Tibial artery (tissue), 4 donors: ENCODE results near the gene GPX6.
"Not testable (repeated sequence)": the region's sequence is repeated elsewhere in the genome, so short reads cannot be mapped to it uniquely, and the experiment has no call there.

ENCODE experiments used
- DNase-seq, 2 donors: peaks; one replicate each; pipeline ENCODE4 v3.0.0-alpha.2; 2019
- H3K27ac ChIP-seq, 2 donors: fragments of 200-600 bp; sonication (generic) in 1 of 2; 1 replicate in 1 of 2; 2 replicates in 1 of 2; pipeline ENCODE4 v1.5.1; 2018 to 2019; ENCODE audit warnings: mild to moderate bottlenecking in 1 of 2
- H3K27me3 ChIP-seq, 2 donors: fragments of 200-600 bp; sonication (generic) in 1 of 2; one replicate each; pipeline versions ENCODE4 v1.5.1 to v1.6.0; 2016 to 2019
- H3K36me3 ChIP-seq, 3 donors: fragments of 200-600 bp; sonication (generic) in 2 of 3; one replicate each; pipeline ENCODE4 v1.5.1; 2016 to 2019; ENCODE audit warnings: mild to moderate bottlenecking in 2 of 3
- H3K4me1 ChIP-seq, 4 donors: fragments of 200-600 bp; sonication (generic) in 2 of 4; 1 replicate in 3 of 4; 2 replicates in 1 of 4; pipeline ENCODE4 v1.5.1; 2016 to 2019
- H3K4me3 ChIP-seq, 2 donors: fragments of 200-600 bp; sonication (generic) in 1 of 2; 1 replicate in 1 of 2; 2 replicates in 1 of 2; pipeline ENCODE4 v1.5.1; 2018 to 2019; ENCODE audit warnings: mild to moderate bottlenecking in 2 of 2
- H3K9me3 ChIP-seq, 3 donors: fragments of 200-600 bp; sonication (generic) in 1 of 3; one replicate each; pipeline ENCODE4 v1.5.1; 2016 to 2019
- intact Hi-C: fragments of 100-400 bp; cut with DNase I; formaldehyde crosslinking; loops from one replicate; pipeline ENCODE4 v1.15.0; 2023; ENCODE audit warnings: low total_unique reads
- TF ChIP-seq, protein P1 (sequence below), 2 experiments: fragments of 200-600 bp in 1 of 2; fragments of 450-650 bp in 1 of 2; IDR thresholded peaks; one replicate each; pipeline ENCODE4 v1.5.1; 2017 to 2019; ENCODE audit warnings: antibody characterized with exemption in 2 of 2, mild to moderate bottlenecking in 1 of 2, moderate library complexity in 1 of 2

Gene GPX6

DNA sequence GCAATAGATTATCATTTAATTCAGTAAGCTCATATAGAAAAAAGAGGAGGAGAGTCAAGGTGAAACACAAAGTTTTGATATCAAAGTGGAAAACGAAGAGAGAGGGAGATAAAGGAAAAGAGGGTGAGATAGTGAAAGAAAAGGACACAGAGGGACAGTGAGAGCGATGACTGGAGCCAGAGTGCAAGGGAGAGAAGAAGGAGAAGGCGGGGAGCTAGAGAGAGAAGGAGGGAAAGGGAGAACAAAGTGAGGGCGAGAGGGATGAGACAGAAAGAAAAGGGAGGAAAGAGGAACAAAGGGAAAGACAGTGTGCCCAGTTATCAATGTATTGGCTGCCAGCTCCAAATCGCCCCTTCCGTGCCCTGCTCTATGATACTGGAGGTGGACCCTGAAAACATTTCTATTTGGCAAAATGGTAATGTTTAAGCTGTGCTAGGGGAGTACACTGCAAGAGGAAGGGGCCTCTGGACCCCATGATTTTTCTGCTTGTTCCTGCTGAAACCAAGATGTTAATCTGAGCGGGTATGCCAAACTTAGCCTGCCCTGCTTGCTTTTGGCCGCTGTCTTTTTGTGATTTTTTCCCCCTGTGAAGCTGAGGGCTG lies 37.9 kb upstream of the GPX6 start:
- no peaks in the 10 kb centered on the region for H3K4me1 ChIP-seq
- TF ChIP-seq, protein P1, sequence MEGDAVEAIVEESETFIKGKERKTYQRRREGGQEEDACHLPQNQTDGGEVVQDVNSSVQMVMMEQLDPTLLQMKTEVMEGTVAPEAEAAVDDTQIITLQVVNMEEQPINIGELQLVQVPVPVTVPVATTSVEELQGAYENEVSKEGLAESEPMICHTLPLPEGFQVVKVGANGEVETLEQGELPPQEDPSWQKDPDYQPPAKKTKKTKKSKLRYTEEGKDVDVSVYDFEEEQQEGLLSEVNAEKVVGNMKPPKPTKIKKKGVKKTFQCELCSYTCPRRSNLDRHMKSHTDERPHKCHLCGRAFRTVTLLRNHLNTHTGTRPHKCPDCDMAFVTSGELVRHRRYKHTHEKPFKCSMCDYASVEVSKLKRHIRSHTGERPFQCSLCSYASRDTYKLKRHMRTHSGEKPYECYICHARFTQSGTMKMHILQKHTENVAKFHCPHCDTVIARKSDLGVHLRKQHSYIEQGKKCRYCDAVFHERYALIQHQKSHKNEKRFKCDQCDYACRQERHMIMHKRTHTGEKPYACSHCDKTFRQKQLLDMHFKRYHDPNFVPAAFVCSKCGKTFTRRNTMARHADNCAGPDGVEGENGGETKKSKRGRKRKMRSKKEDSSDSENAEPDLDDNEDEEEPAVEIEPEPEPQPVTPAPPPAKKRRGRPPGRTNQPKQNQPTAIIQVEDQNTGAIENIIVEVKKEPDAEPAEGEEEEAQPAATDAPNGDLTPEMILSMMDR (IDR thresholded peaks at IDR 0.05) = no peak
- no peak for DNase-seq
- no peaks in the 10 kb centered on the region for H3K9me3 ChIP-seq
- no peak overlapping the region for H3K4me3 ChIP-seq
- peaks cover 0 to 13% of the 10 kb centered on the region in 2 donors for H3K27me3 ChIP-seq
- no peak overlapping the region for H3K27ac ChIP-seq
- intact Hi-C loops = no loop called here
- H3K36me3 ChIP-seq = no peaks in the 10 kb centered on the region

- Histone ChIP-seq H3K27ac (no peak overlapping the region), H3K27me3 (peaks cover 0 to 10% of the 10 kb centered on the region in 2 donors), H3K9me3 (no peaks in the 10 kb centered on the region), H3K4me1 (no peaks in the 10 kb centered on the region), H3K36me3 (no peaks in the 10 kb centered on the region), H3K4me3 (no peak overlapping the region)
- intact Hi-C loops = no loop called here
- no peak for DNase-seq
- TF ChIP-seq, protein P1 (IDR thresholded peaks at IDR 0.05) = no peak
Observed at GRCh38 chr6:28551891-28552666, 36.5 kb upstream of the GPX6 start.

DNA sequence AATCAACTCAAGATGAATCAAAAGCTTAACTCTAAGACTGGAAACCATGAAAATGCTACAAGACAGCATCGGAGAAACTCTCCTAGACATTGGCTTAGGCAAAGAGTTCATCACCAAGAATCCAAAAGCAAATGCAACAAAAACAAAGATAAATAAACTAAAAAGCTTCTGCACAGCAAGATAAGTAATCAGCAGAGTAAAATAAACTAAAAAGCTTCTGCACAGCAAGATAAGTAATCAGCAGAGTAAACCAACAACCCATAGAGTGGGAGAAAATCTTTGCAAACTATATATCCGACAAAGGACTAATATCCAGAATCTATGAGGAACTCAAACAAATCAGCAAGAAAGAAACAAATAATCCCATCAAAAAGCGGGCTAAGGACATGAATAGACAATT lies 31.4 kb upstream of the GPX6 start:
- peaks cover 0 to 12% of the 10 kb centered on the region in 2 donors for H3K27me3 ChIP-seq
- H3K27ac ChIP-seq, intact Hi-C loops, DNase-seq, H3K4me3 ChIP-seq, H3K4me1 ChIP-seq, H3K9me3 ChIP-seq, H3K36me3 ChIP-seq: not testable (repeated sequence)

- Histone ChIP-seq H3K36me3 (no peaks in the 10 kb centered on the region), H3K4me1 (no peaks in the 10 kb centered on the region), H3K27me3 (peaks cover 0 to 15% of the 10 kb centered on the region in 2 donors), H3K9me3 (no peaks in the 10 kb centered on the region), H3K27ac (no peak overlapping the region), H3K4me3 (no peak overlapping the region)
- TF ChIP-seq, protein P1 (IDR thresholded peaks at IDR 0.05) = no peak
- no peak for DNase-seq
- intact Hi-C loops = no loop called here
Observed at GRCh38 chr6:28545955-28546354, 30.4 kb upstream of the GPX6 start.

DNA sequence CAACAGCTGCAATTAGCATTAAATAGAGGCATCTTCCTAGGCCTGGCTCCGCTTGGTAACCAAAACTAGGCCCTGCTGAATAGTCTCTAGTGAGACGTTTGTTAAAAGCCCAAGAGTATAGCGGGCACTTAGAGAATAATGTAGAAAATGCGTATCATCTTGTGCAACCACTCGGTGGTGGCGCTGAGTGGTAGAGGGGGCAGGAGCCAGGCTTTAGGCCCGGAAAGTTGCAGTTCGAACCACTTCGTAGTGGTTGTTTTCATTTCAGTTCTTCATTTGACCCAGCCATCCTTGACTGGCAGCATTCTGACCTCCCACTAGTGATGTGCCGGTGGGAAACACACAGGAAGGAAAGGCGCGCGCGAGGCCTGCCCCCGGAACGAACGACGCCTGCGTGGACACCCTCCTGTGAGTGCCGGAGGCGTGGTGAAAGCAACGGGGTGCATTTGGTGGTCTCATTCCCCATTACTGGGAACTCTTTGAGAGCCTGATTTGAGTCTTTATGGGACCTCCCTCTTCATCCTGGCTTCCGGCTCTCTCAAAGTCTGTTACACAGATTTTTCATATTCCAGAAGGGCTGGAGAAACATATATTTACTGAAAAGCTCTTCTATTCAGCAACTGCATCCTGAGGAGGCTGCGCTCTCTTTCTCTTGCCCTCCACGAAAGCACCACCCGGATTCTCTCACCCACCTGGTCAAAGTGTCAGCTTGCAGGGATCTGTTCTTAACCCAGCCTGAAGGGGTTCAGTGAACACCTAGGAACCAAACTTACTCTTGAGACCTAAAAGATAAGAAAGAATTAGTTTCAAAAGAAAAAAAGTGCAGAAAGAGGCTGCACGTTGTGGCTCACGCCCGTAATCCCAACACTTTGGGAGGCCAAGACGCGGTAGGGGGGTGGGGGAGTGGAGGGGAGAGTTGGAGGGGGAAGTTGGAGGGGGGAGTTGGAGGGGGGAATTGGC lies 28.3 kb upstream of the GPX6 start:
- H3K27ac ChIP-seq = no peak overlapping the region
- TF ChIP-seq, protein P1 (IDR thresholded peaks at IDR 0.05) = no peak
- H3K27me3 ChIP-seq = peaks cover 0 to 13% of the 10 kb centered on the region in 2 donors
- no peak for DNase-seq
- H3K9me3 ChIP-seq = no peaks in the 10 kb centered on the region
- no peaks in the 10 kb centered on the region for H3K4me1 ChIP-seq
- intact Hi-C loops = no loop called here
- no peak overlapping the region for H3K4me3 ChIP-seq
- H3K36me3 ChIP-seq = no peaks in the 10 kb centered on the region
